Embryonic facial prominence (tissue), 1 donor: ENCODE measurements around the gene MCTP1.
"Not testable (repeated sequence)": the region's sequence is repeated elsewhere in the genome, so short reads cannot be mapped to it uniquely, and the experiment has no call there.

Experiments used
- DNase-seq: peaks from one replicate; pipeline ENCODE4 v3.0.0-alpha.2; 2016; ENCODE audit errors: extremely low spot score

Gene MCTP1

DNA sequence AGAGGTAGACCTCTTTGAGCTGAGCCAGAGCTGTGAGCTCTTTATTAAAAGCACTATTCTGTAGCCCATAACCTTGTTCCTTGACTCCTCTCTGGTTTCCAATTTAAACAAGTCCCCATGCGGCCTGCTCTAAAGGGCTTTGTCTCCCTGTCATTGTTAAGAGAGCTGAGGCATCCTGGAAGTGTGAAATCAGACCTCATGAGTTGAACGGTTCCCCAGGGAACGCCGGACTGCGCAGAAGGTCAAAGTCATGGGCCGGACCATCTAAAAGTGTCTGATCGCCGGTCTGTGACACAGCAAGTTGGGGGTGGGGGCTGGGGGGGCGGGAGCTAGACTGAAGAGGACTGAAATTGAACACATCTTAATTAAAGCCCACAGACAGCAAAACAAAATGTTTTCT is 400.6 kb downstream of the MCTP1 start:
- no peak for DNase-seq

DNA sequence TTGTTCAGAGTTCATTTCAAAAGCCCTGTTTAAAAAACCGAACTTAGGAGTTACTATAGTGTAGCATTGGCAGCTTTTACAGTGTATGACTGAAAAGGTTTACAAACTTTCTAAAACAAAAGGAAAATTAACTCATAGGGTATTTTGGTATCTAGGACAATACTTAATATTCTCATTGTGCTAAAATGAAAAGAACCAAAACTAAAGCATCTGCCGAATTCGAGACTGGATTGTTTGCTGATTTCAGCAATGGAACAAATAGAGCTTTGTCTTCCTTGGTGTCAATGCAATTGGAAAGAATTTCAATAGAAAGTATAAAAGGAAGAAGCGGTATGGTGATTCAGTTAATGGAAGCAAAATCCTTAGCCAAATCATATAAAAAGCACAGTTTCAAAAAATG is 412.4 kb downstream of the MCTP1 start:
- DNase-seq: no peak

DNA sequence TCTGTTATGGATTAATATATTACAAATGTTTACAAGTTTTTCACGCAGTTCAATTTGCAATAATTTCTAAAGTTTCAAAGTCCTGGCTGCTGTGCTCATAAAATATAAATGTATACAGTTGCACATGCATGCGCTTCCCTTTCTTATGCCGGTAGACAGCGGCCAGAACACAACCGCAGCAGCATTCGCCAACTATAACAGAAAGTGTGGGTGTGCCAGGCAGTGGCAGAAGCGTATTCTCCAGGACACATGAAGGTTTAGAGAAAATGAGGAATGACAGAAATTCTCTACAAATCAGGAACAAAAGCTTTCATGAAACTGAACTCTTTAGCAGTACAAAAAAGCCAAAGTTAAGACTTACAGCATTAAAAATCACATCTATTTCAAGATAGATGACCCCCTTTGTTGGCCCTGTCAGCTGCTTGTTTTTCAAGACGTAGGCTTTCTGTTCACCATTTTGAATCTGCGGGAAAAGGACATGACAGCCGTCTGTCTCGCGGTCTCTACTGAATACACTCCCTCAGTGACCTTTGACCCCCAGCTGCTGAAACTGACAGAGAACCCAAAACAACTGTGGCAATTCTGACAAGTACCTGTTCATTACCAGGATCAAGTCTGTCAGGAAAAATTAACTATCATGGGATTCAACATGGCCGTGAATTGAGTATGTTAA is 414.2 kb downstream of the MCTP1 start:
- no peak for DNase-seq

DNA sequence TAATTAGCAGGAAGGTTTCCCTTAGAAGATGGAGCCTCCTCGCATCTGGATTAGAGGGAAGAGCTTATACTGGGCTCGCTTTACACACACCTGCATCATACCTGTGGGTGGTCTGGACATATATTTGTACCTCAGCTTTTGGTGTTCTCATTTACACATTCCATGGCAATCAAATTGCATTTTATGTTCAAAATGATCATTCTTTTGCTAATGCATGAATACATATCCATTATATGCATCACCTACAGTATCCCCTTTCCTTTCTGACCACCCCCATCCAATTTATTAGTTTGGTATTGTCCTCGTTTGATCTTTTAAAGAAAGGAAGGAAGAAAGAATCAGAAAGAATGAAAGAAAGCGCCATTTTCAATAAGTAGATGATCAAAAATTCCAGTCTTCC is 415.0 kb downstream of the MCTP1 start:
- DNase-seq: no peak

DNA sequence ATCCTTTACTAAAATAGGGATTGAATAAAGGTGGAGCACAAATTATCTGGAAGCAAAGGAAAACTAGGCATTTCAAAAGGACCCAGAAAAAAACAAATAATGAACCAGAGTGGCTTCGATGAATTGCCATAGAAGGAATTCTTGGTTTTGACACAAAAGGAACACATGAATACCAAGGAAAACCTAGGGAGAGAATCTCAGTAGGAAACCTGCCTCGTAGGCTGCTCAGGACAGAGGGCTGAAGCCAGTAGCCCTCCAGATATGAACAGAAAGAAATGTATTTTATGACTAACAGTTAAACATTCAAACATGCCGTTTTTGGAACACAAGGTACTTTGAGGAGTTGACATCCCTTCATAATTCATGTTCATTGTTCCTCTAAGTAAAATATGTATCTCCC is 420.9 kb downstream of the MCTP1 start:
- DNase-seq: no peak

DNA sequence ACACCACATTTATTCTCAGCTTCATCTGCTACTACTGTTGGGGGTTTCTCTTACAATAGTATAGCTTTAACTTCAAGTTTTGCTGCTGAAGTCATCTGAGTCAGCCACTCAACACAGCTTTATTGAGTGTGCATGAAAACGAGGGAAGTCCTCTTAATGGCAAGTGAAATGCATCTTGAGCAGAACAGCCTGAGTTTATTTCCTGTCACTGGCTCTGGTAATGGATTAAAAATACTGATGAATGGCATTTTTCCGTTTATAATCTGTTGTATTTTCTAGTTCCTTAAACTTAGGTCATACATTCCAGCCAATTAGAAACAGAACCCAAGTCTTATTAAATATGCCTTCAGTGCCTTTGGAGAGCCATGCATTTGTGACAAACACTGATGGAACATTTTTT is 427.8 kb downstream of the MCTP1 start:
- DNase-seq: no peak

DNA sequence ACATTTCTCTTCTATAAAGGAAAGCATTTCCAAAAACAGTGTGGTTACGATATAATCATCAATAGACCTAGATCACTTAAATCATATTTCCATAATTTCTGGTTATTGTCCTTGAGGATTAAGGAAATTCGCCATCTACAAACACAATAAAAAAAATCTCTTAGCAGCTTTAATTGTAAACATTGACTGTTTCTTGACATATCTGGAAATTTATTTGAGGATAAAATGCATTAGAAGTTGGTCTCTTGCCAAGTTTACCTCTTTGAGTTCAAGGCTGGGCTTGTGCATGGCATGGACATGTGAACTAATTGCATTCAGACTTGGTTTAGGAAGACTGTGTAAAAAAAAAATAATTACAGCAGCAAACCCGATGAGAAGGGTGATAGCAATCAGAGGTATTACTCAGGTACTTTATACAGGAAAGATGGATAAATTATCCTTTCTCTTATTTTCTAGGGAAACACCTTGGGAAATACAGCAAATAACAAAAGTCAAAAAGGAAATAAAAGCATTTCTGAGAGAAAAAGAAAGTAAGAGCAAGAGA is 428.6 kb downstream of the MCTP1 start:
- DNase-seq: no peak

DNA sequence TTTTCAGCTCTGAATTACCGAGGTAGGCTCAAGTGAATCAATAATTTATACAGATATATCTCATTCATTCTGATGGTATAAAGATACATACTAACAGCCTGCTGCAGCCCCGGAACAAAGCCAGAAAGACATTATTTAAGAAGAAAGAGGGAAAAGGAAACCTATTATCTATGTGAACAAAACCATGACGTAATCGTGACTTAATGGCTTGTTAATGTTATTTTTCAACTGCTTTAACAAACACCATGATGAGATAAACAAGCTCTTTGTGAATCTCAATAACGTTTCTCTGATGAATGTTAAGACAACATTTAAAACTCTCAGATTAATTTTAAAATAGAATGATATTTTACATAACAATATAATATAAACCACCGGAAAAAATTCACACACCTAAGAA is 429.4 kb downstream of the MCTP1 start:
- no peak for DNase-seq

DNA sequence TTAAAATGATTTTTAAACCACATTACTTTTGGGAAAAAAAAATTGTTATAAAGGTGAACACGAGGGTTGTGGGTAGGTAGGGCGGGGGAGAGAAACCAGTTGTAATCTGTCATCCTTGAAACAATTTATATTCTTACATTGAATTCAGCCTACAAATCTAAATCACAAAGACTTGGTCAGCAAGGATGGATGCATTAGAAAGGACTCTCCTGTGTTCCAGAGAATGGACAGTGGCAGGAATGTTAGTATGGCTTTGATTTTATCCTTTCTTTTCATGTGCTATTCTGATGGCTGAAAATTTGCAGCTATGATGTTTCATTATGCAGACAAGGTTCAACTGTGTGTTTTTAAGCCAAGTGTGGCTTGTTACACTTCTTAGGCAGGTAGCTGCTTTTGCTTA is 431.8 kb downstream of the MCTP1 start:
- DNase-seq: no peak

DNA sequence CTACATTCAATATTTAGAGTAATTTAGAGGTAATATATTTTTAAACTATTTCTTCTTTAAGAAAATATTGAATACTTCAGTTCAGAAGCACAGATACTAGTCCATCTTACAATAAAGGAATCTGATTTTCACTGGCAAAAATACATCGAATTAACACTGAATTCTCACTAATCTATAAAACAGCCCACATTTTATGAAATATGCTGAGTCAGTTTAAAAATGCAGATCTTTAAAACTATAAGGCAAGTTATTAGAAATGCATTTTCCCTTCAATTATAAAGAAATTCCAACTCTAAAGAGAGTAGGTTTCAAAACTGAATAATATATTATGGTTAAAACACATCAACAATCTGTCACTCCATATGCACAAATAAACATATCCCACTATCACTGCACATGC is 433.9 kb downstream of the MCTP1 start:
- DNase-seq: no peak

DNA sequence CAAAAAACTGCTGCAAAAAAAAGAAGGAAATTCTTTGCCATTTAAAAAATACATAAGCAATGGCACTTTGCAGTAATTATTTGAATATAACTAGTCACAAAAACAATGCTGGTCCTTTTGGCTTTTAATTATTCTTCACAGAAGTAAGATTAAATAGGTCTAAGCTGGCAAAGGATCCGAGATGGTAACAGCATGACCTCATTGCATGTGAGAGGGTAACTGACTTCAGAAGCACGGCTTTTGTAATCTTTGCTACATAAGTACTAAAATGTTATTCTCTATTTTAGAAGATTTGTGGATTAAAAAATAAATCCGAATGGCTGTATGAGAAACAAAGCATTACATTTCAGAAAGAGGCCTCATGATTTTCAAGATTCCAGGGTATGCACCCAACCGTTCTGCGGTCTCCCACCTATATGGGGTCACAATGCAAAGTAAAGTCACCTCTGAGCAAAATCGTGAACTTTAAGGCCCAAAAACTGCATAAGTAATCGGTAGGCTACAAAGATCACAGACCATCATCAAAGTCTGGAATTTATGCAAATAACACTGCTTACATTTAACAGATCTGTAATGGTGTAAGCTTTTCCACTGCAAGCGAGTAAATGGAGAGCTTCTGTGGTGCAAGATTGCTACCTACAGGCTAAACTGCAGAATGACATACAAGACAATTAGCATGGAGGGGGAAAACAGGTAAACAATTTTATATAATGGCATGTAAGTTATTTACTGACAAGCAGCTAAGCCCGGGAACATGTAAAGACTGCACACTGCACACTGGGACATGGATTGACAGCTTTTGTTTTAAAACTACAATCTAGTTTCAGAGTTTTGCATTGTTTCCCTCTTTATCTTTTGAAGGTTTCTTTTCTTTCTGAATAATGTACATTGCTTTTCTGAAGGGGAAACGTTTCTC is 434.8 kb downstream of the MCTP1 start:
- peak; percentile 55 for DNase-seq

DNA sequence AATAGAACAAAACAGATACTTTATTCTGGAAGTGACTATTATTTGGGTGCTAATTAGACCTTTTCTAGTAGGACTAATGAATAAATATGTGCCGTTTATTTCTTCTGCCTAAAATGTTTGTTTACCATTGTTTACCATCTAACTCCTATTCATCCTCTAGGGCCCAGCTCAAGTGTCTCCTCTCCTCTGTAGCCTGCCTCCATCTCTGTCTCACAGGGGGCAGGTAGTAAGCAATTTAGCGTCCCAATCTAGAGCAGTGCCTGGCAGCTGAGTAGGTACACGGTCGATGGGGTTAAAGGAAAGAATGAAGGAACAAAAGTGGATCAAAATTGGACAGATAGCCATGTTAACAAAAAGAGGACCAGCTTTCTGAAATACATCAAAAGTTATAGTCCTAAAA is 435.6 kb downstream of the MCTP1 start:
- no peak for DNase-seq

DNA sequence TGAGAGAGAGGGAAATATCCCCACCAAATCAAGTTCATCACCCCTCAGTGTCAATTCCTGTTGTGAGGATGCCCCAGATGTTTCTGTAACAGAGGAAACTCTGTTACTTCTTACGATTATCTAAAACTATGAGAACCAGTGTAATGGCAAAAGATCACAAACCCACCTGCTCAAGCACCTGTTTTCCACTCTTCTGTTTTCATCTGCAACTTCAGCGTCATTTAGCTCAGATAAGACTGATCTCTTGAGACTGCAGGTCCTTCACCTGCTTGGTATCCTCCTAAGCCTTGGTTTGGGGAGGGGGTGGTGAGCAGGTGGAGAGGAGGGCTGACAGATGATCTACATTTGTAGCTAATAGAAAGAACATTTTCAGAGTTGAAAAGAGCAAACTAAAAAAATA is 437.2 kb downstream of the MCTP1 start:
- DNase-seq: no peak

DNA sequence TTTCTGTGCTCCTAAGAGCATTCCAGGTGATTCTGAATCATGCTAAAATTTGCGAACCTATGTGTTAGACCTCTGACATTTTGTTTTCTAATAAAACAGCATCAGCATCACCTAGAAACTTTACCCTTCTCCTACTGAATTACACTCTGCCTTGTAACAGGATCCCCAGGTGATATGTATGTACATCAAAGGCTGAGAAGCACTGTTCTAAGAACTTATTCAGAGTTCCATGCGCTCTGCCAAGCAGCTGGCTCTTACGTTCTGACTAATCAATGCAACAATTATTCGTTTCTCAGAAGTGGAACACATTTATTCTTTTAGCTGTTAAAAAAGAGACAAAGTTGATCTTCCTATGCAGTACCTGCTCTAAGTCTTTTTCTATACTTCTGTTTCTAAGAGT is 437.9 kb downstream of the MCTP1 start:
- DNase-seq: no peak

DNA sequence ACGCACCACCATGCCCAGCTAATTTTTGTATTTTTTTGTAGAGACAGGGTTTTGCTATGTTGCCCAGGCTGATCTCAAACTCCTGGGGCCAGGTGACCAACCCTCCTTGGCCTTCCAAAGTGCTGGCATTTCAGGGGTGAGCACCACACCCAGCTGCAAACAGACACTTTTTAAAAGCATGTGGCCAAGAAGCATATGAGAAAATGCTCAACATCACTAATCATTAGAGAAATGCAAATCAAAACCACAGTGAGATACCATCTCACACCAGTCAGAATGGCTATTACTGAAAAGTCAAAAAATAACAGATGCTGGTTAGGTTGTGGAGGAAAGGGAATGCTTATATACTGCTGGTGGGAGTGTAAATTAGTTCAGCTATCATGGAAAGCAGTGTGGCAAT is 439.2 kb downstream of the MCTP1 start:
- DNase-seq: not testable (repeated sequence)

DNA sequence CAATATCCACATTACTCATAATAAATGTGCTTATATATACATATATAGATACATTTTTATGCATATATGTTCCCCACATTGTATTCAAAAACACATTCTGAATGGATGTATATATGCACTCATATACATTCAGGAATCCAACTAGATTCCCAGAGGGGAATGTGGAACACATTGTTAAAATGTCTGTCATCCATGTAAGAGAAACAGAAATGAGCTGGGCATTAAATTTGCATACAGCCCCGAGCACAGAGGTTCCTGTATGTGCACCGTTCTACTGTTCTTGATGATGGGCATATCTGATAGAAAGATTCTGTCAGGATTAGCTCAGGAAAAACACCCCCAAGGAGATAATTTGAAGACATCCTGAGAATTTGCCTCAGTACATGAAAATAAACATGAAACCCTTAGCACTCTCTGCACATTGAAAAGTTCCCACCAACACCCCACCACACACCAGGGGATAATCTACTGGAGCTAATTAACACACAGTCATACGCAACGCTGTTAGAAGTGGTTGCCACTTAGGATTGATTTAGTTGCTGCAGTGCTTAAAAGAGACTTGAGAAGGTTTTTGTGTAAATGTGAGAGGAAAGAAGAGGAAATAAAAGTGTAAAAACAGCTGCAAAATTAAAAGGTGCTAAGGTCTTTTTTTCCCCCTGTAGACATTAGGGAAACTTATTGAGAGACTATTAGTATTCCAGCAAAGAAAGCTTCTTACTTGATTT is 443.1 kb downstream of the MCTP1 start:
- no peak for DNase-seq

DNA sequence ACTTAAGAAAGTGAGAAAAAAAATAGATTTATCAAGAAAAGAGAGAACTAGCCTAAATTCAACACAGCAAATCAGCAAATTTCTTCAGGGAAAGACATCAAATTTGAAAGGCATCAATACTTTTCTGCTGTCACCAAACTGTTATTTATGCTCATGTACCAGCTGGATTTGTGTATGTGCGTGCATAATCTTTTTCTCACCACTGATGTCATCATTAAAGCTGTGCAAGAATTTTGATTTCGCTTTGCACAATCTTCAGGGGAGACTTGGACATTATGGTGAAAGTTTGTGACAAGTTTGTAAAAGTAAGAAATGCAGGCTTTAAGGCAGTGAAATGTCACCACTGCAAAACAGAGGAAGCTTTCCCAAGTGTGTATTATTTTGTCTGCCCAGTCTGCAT is 451.0 kb downstream of the MCTP1 start:
- no peak for DNase-seq

DNA sequence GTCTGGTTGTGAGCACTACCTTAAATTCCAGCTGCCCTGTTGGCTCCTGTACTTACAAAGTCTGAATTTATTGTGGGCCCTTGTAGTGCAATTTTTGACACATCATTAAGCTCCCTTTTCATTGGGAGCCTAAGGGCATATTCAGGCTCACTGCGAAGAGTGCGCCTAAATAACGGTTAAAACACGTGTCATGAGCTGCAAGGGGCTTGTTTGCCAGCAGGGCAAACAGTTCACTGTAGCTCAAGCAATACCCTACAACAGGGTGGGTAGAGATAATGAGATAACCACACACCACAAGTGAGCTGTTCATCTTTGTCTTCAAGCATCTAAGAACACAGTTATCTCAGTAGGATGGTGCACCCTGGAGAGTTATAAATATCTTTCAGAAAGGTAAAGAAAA is 452.2 kb downstream of the MCTP1 start:
- no peak for DNase-seq

DNA sequence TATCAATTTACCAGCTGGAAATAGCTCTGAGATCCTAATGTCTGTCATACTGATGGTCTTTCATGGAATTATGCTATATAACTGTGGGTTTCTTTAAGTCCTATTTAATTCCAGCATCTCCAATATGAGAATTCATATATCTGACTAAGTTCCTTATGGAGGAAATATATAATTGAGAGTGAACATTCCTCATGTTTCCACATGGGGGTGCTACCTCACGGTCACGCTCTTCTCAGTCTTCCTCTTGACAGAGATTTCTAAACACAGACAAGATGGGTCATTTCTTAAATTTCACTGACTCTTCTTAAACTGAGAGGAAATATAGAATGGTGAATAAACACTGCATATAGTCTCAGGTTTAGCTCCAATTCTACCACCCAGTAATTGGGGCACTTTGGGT is 454.4 kb downstream of the MCTP1 start:
- no peak for DNase-seq

DNA sequence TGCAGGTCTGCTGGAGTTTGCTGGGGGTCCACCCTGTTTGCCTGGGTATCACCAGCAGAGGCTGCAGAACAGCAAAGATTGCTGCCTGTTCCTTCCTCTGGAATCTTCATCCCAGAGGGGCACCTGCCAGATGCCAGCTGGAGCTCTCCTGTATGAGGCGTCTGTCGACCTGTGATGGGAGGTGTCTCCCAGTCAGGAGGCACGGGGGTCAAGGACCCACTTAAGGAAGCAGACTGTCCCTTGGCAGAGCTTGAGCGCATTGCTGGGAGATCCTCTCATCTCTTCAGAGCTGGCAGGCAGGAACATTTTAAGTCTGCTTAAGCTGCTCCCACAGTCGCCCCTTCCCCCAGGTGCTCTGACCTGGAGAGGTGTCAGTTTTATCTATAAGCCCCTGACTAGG is 456.7 kb downstream of the MCTP1 start:
- not testable (repeated sequence) for DNase-seq

DNA sequence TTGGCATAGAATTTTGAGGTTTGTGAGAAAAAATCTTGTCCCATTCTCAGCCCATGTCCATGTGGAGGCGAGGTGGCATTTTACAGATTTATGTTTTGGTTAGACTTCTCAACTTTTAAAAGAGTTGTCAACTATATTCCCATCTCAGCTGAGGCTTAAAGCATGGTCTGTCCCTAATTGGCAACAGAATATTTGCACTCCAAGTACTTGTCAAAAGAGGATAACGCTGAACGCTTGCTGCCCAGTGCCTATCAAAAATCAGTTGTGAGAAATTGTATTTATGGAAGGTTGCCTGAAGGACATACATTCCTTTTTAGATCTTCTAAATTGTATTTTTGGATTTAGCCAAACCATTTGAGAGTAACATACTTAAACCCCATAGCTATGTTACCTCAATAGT is 464.4 kb downstream of the MCTP1 start:
- DNase-seq: no peak

DNA sequence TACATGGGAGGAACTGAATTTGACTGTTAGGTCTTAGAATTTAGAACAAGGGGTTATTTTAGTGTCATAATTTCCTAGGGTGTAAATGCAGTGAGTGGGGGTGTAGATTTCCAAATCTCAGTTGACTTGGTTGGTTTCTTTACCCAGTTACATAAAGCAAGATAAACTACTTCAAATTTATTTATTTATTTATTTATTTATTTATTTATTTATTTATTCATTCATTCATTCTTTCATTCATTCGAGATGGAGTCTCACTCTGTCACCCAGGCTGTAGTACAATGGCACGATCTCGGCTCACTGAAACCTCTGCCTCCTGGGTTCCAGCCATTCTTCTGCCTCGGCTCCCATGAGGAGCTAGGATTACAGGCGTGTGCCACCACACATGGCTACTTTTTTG is 466.0 kb downstream of the MCTP1 start:
- DNase-seq: no peak
